OCI-LY1 (cell line): Measurements from ENCODE around the gene HPCAL1.

ENCODE experiments used
- H2AFZ ChIP-seq: fragments of 200-600 bp; sonication (generic), shearing (Covaris generic); 2 replicates; pipeline ENCODE4 v1.6.0; 2014; ENCODE audit warnings: antibody characterized with exemption, mild to moderate bottlenecking, low read length
- H3F3A ChIP-seq: fragments of 200-600 bp; sonication (generic), shearing (Covaris generic); 2 replicates; pipeline ENCODE4 v1.6.0; 2014; ENCODE audit warnings: mild to moderate bottlenecking, antibody characterized with exemption, low read length, moderate library complexity; ENCODE audit not compliant: insufficient read depth
- H3K27ac ChIP-seq: fragments of 200-600 bp; sonication (generic); 2 replicates; pipeline ENCODE4 v1.5.1; 2014; ENCODE audit warnings: low read length, mixed run types, mild to moderate bottlenecking, low read depth; ENCODE audit not compliant: poor library complexity, severe bottlenecking
- H3K27me3 ChIP-seq: fragments of 200-600 bp; sonication (generic); 2 replicates; pipeline ENCODE4 v1.6.0; 2014; ENCODE audit warnings: antibody characterized with exemption, mild to moderate bottlenecking, low read length, moderate library complexity; ENCODE audit not compliant: insufficient read depth
- H3K36me3 ChIP-seq: fragments of 200-600 bp; sonication (generic); 2 replicates; pipeline ENCODE4 v1.6.1; 2014; ENCODE audit warnings: mild to moderate bottlenecking, antibody characterized with exemption, low read length, moderate library complexity, mixed read lengths; ENCODE audit not compliant: insufficient read depth
- H3K4me1 ChIP-seq: fragments of 200-600 bp; sonication (generic); 2 replicates; pipeline ENCODE4 v1.5.1; 2014; ENCODE audit warnings: mild to moderate bottlenecking, low read length, moderate library complexity; ENCODE audit not compliant: insufficient read depth, severe bottlenecking
- H3K4me2 ChIP-seq: fragments of 200-600 bp; sonication (generic), shearing (Covaris generic); 2 replicates; pipeline ENCODE4 v1.6.1; 2014; ENCODE audit warnings: low read length
- H3K4me3 ChIP-seq: fragments of 200-600 bp; sonication (generic); 2 replicates; pipeline ENCODE4 v1.5.1; 2014; ENCODE audit warnings: low read length, low read depth, mild to moderate bottlenecking, mixed read lengths; ENCODE audit not compliant: poor library complexity, severe bottlenecking
- H3K79me2 ChIP-seq: fragments of 200-600 bp; shearing (Covaris generic); 2 replicates; pipeline ENCODE4 v1.6.1; 2016; ENCODE audit warnings: mixed run types, low read length, mixed read lengths; ENCODE audit not compliant: insufficient read depth
- H3K9ac ChIP-seq: fragments of 200-600 bp; sonication (generic), shearing (Covaris generic); 2 replicates; pipeline ENCODE4 v1.6.1; 2014; ENCODE audit warnings: mild to moderate bottlenecking, low read length, mixed read lengths
- H3K9me2 ChIP-seq: fragments of 200-600 bp; sonication (generic), shearing (Covaris generic); 2 replicates; pipeline ENCODE4 v1.6.1; 2014; ENCODE audit warnings: low read depth, mild to moderate bottlenecking, low read length, mixed read lengths
- H3K9me3 ChIP-seq: fragments of 200-600 bp; shearing (Covaris generic); 2 replicates; pipeline ENCODE4 v1.6.1; 2014; ENCODE audit warnings: low read length, mixed read lengths
- H4K20me1 ChIP-seq: fragments of 200-600 bp; sonication (generic), shearing (Covaris generic); 2 replicates; pipeline ENCODE4 v1.6.0; 2016; ENCODE audit warnings: mild to moderate bottlenecking, low read length; ENCODE audit not compliant: insufficient read depth
- EZH2 ChIP-seq: fragments of 200-600 bp; sonication (generic), shearing (Covaris generic); IDR thresholded peaks from 2 replicates; pipeline ENCODE4 v1.8.0; 2017; ENCODE audit warnings: borderline replicate concordance, mixed run types, mild to moderate bottlenecking, antibody characterized with exemption, low read length, moderate library complexity, mixed read lengths
- TF ChIP-seq, protein P1 (sequence below): fragments of 200-600 bp; sonication (generic), shearing (Covaris generic); IDR thresholded peaks from 2 replicates; pipeline ENCODE4 v1.5.1; 2017; ENCODE audit warnings: mild to moderate bottlenecking, antibody characterized with exemption, low read length, moderate library complexity, mixed read lengths

Gene HPCAL1

GRCh38 chr2:10369269-10370255, 66.9 kb downstream of the HPCAL1 start:
- no peak for TF ChIP-seq EZH2
- TF ChIP-seq, protein P1, sequence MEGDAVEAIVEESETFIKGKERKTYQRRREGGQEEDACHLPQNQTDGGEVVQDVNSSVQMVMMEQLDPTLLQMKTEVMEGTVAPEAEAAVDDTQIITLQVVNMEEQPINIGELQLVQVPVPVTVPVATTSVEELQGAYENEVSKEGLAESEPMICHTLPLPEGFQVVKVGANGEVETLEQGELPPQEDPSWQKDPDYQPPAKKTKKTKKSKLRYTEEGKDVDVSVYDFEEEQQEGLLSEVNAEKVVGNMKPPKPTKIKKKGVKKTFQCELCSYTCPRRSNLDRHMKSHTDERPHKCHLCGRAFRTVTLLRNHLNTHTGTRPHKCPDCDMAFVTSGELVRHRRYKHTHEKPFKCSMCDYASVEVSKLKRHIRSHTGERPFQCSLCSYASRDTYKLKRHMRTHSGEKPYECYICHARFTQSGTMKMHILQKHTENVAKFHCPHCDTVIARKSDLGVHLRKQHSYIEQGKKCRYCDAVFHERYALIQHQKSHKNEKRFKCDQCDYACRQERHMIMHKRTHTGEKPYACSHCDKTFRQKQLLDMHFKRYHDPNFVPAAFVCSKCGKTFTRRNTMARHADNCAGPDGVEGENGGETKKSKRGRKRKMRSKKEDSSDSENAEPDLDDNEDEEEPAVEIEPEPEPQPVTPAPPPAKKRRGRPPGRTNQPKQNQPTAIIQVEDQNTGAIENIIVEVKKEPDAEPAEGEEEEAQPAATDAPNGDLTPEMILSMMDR: no peak

GRCh38 chr2:10370390-10370789, 67.7 kb downstream of the HPCAL1 start:
- H2AFZ ChIP-seq: no peak overlapping the region
- no peak overlapping the region for H3K4me2 ChIP-seq
- no peaks in the 10 kb centered on the region for H3K36me3 ChIP-seq
- no peaks in the 10 kb centered on the region for H3K9me3 ChIP-seq
- no peak overlapping the region for H3K4me3 ChIP-seq
- no peak overlapping the region for H3K9ac ChIP-seq
- TF ChIP-seq, protein P1: no peak
- TF ChIP-seq EZH2: no peak
- H3K79me2 ChIP-seq: no peaks in the 10 kb centered on the region
- H3K9me2 ChIP-seq: no peaks in the 10 kb centered on the region
- no peaks in the 10 kb centered on the region for H3F3A ChIP-seq
- H4K20me1 ChIP-seq: no peaks in the 10 kb centered on the region
- H3K4me1 ChIP-seq: peaks cover 3% of the 10 kb centered on the region
- H3K27ac ChIP-seq: no peak overlapping the region
- peaks cover 8% of the 10 kb centered on the region; the same call in 1 of the 2 replicates for H3K27me3 ChIP-seq

More at GRCh38 chr2:10369269-10370255, 66.9 kb downstream of the HPCAL1 start:
- no peak overlapping the region for H3K27ac ChIP-seq
- H3K9ac ChIP-seq: no peak overlapping the region
- H4K20me1 ChIP-seq: no peaks in the 10 kb centered on the region
- peaks cover 8% of the 10 kb centered on the region; the same call in 1 of the 2 replicates for H3K27me3 ChIP-seq
- H3K79me2 ChIP-seq: no peaks in the 10 kb centered on the region
- H3K9me2 ChIP-seq: no peaks in the 10 kb centered on the region
- H3K36me3 ChIP-seq: no peaks in the 10 kb centered on the region
- no peaks in the 10 kb centered on the region for H3K4me1 ChIP-seq
- H3K4me3 ChIP-seq: no peak overlapping the region
- no peaks in the 10 kb centered on the region for H3K9me3 ChIP-seq
- no peak overlapping the region for H2AFZ ChIP-seq
- no peak overlapping the region for H3K4me2 ChIP-seq
- no peaks in the 10 kb centered on the region for H3F3A ChIP-seq

DNA sequence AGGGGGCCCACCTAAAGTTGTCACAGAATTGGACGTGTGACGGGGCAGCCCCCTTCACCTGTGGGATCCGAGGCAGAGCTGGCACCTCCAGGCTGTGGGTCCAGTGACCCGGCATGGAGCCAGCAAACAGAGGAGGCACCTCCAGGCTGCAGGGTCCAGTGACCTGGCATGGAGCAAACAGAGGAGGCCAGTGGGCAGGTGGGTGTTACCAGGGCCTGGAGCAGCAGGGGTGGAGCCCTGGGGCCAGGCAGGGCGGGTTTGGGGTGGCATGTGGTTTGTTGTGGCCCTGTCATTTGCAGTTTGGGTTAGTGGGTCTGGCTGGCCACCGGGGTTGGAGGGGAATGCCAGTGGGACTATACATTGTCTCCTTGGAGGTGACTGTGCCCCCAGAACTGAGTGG, 68.2 kb downstream of the HPCAL1 start:
- no peaks in the 10 kb centered on the region for H3K9me2 ChIP-seq
- H3K79me2 ChIP-seq: no peaks in the 10 kb centered on the region
- TF ChIP-seq, protein P1: no peak
- TF ChIP-seq EZH2: no peak
- H3K27me3 ChIP-seq: peaks cover 8% of the 10 kb centered on the region; the same call in 1 of the 2 replicates
- no peak overlapping the region for H2AFZ ChIP-seq
- no peak overlapping the region for H3K4me3 ChIP-seq
- no peak overlapping the region for H3K27ac ChIP-seq
- H3K4me1 ChIP-seq: peaks cover 8% of the 10 kb centered on the region
- no peaks in the 10 kb centered on the region for H4K20me1 ChIP-seq
- no peaks in the 10 kb centered on the region for H3F3A ChIP-seq
- H3K36me3 ChIP-seq: no peaks in the 10 kb centered on the region
- no peaks in the 10 kb centered on the region for H3K9me3 ChIP-seq
- H3K4me2 ChIP-seq: no peak overlapping the region
- no peak overlapping the region for H3K9ac ChIP-seq
